K562 (cell line): ENCODE data around the gene NCOA3. TPM values are rescaled to one million over a fixed set of nuclear protein-coding genes. Genes with fewer than 3 reads are reported as not detected.
A peak's percentile ranks its signal among the peaks of the same experiment; 100 is the strongest.

Experiments used
- ARID2 ChIP-seq: fragments of 450-650 bp; IDR thresholded peaks from 2 replicates; pipeline ENCODE4 v1.6.1; 2017; ENCODE audit warnings: antibody characterized with exemption, mild to moderate bottlenecking
- C11orf30 ChIP-seq: fragments of 450-650 bp; IDR thresholded peaks from 2 replicates; pipeline ENCODE4 v1.6.1; 2016; ENCODE audit warnings: low read depth, mild to moderate bottlenecking
- CBX5 ChIP-seq: IDR thresholded peaks from 2 replicates; pipeline ENCODE4 v1.6.1; 2014; ENCODE audit warnings: low read depth, borderline replicate concordance
- KLF1 ChIP-seq: fragments of 450-650 bp; IDR thresholded peaks from 2 replicates; pipeline ENCODE4 v1.6.1; 2016; ENCODE audit warnings: missing genetic modification characterization, missing compliant biosample characterization
- LEF1 ChIP-seq: fragments of 450-650 bp; IDR thresholded peaks from 2 replicates; pipeline ENCODE4 v1.6.1; 2016; ENCODE audit warnings: mild to moderate bottlenecking
- TOE1 ChIP-seq, 2 experiments: fragments of 450-650 bp in 1 of 2; sonication (generic) in 1 of 2; formaldehyde crosslinking in 1 of 2; IDR thresholded peaks; 2 replicates each; pipeline versions ENCODE4 v1.7.1 to v1.8.0; 2016 to 2022; ENCODE audit warnings: borderline replicate concordance in 2 of 2, mild to moderate bottlenecking in 2 of 2, antibody characterized with exemption in 1 of 2, inconsistent platforms in 1 of 2, low read depth in 1 of 2, missing genetic modification reagents in 1 of 2, moderate library complexity in 1 of 2
- ZNF764 ChIP-seq: fragments of 250-450 bp; sonication (Bioruptor Pico); IDR thresholded peaks from 2 replicates; pipeline ENCODE4 v1.4.0; 2020; ENCODE audit warnings: low read depth, mild to moderate bottlenecking, moderate library complexity
- polyA plus RNA-seq, 8 experiments: library from polyadenylated mRNA; depleted of rRNA in 4 of 8; stranded (reverse) in 5 of 8; unstranded in 3 of 8; fragments of >200 nt; fragmentation: Nextera tagmentation in 2 of 8; fragmentation: Illumina TruSeq in 1 of 8; extraction: Ambion mirVana in 2 of 8; extraction: Trizol in 1 of 8; gene quantifications; 2 replicates each; pipeline versions ENCODE4 v1.2.1 to v1.2.3, GENCODE V29; 2011 to 2014; ENCODE audit warnings: inconsistent platforms in 1 of 8, missing spikeins in 1 of 8
- total RNA-seq, 7 experiments: library from RNA; depleted of rRNA in 6 of 7; stranded (reverse); fragments of >200 nt in 6 of 7; fragmentation: Illumina TruSeq in 2 of 7; extraction: Trizol in 2 of 7; gene quantifications; 2 replicates each; pipeline versions ENCODE4 v1.2.1 to v1.2.3, GENCODE V29; 2011 to 2021; ENCODE audit warnings: low replicate concordance in 1 of 7
- TF ChIP-seq, protein P1 (sequence below): fragments of 250-450 bp; sonication (Bioruptor Pico); IDR thresholded peaks from 2 replicates; pipeline ENCODE4 v1.5.0; 2020; ENCODE audit warnings: mild to moderate bottlenecking, borderline replicate concordance
- TF ChIP-seq, protein P2 (sequence below), 2 experiments: fragments of 450-650 bp; conservative IDR thresholded peaks; 2 replicates each; pipeline ENCODE4 v1.6.1; 2017; ENCODE audit warnings: mild to moderate bottlenecking in 2 of 2, moderate library complexity in 2 of 2
- TF ChIP-seq, protein P3 (sequence below): sonication (generic); formaldehyde crosslinking; IDR thresholded peaks from 2 replicates; pipeline ENCODE4 v1.8.0; 2022; ENCODE audit warnings: mild to moderate bottlenecking, missing genetic modification reagents, borderline replicate concordance
- TF ChIP-seq, protein P4 (sequence below): fragments of 450-650 bp; formaldehyde crosslinking; IDR thresholded peaks from 2 replicates; pipeline ENCODE4 v1.4.0; 2022; ENCODE audit warnings: missing genetic modification characterization
- TF ChIP-seq, protein P5 (sequence below): fragments of 250-450 bp; sonication (Bioruptor Pico); IDR thresholded peaks from 2 replicates; pipeline ENCODE4 v1.6.1; 2021; ENCODE audit warnings: mild to moderate bottlenecking

The NCOA3 gene
- total and polyA plus RNA-seq, 9 of the 15 experiments (the other 6 are each of a cell fraction or from before 2014, with no cell fraction given) = 3.2 to 24.3 (median 14.4) TPM

DNA sequence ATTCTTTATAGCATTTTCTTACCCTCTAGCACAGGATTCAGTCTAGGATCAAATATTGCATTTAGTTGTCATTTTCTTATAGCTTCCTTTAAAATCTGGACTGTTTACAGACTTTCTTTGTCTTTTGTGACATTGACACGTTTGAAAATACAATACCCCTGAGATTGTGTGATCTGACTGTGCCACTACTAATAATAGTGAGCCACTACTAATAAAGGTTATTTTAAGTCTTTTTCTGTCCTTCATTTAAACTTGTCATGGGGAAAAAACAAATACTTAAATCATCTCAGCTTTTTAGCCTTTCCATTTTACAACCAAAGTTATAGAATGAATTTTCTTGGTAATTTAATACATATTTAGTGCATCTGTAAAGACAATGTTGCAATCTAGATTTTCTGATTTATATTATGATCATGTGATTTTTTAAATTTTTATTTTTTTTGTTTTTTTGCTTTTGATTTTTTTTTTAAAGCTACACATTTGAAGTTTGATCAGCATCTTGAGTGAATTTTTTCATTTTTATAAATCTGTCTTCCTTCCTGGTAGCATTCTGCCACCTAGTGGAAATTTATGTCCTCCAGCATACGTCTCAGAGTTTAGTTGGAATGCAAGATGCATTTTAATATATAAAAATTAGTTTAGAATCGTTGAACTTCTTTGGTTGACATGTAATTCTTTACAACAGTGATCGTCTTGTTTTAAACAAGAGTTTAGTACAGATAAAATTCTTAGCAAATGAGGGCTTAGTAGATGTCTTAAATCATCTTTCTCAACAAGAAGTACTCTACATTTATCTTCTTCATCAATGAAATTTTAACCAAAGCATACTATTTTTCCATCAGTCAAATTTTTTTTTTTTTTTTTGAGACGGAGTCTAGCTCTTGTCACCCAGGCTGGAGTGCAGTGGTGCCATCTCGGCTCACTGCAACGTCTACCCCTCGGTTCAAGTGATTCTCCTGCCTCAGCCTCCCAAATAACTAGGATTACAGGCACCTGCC is 119.4 kb downstream of the NCOA3 start (continued):
- TF ChIP-seq, protein P1, sequence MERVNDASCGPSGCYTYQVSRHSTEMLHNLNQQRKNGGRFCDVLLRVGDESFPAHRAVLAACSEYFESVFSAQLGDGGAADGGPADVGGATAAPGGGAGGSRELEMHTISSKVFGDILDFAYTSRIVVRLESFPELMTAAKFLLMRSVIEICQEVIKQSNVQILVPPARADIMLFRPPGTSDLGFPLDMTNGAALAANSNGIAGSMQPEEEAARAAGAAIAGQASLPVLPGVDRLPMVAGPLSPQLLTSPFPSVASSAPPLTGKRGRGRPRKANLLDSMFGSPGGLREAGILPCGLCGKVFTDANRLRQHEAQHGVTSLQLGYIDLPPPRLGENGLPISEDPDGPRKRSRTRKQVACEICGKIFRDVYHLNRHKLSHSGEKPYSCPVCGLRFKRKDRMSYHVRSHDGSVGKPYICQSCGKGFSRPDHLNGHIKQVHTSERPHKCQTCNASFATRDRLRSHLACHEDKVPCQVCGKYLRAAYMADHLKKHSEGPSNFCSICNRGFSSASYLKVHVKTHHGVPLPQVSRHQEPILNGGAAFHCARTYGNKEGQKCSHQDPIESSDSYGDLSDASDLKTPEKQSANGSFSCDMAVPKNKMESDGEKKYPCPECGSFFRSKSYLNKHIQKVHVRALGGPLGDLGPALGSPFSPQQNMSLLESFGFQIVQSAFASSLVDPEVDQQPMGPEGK (CRISPR knock-in tag) = no peak
- TF ChIP-seq ZNF764 (no peak), KLF1 (tag) (no peak), ARID2 (peak; percentile 63; the same call in 1 of the 2 replicates), TOE1 (IDR thresholded peaks at IDR 0.05; ENCODE audit: borderline replicate concordance) (peak; percentile 73; the same call in 1 of the 2 replicates), TOE1 (CRISPR knock-in tag; IDR thresholded peaks at IDR 0.05; ENCODE audit: borderline replicate concordance, low read depth) (no peak), LEF1 (no peak), C11orf30 (0 out of 2 replicates have a peak, but pooled peaks have one; percentile 8), CBX5 (no peak)
- TF ChIP-seq, protein P2, sequence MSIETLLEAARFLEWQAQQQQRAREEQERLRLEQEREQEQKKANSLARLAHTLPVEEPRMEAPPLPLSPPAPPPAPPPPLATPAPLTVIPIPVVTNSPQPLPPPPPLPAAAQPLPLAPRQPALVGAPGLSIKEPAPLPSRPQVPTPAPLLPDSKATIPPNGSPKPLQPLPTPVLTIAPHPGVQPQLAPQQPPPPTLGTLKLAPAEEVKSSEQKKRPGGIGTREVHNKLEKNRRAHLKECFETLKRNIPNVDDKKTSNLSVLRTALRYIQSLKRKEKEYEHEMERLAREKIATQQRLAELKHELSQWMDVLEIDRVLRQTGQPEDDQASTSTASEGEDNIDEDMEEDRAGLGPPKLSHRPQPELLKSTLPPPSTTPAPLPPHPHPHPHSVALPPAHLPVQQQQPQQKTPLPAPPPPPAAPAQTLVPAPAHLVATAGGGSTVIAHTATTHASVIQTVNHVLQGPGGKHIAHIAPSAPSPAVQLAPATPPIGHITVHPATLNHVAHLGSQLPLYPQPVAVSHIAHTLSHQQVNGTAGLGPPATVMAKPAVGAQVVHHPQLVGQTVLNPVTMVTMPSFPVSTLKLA (conservative IDR thresholded peaks at IDR 0.05) = no peak; a peak in 1 of 4 replicates
- TF ChIP-seq, protein P3, sequence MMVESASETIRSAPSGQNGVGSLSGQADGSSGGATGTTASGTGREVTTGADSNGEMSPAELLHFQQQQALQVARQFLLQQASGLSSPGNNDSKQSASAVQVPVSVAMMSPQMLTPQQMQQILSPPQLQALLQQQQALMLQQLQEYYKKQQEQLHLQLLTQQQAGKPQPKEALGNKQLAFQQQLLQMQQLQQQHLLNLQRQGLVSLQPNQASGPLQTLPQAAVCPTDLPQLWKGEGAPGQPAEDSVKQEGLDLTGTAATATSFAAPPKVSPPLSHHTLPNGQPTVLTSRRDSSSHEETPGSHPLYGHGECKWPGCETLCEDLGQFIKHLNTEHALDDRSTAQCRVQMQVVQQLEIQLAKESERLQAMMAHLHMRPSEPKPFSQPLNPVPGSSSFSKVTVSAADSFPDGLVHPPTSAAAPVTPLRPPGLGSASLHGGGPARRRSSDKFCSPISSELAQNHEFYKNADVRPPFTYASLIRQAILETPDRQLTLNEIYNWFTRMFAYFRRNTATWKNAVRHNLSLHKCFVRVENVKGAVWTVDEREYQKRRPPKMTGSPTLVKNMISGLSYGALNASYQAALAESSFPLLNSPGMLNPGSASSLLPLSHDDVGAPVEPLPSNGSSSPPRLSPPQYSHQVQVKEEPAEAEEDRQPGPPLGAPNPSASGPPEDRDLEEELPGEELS (CRISPR knock-in tag) = no peak
- TF ChIP-seq, protein P4, sequence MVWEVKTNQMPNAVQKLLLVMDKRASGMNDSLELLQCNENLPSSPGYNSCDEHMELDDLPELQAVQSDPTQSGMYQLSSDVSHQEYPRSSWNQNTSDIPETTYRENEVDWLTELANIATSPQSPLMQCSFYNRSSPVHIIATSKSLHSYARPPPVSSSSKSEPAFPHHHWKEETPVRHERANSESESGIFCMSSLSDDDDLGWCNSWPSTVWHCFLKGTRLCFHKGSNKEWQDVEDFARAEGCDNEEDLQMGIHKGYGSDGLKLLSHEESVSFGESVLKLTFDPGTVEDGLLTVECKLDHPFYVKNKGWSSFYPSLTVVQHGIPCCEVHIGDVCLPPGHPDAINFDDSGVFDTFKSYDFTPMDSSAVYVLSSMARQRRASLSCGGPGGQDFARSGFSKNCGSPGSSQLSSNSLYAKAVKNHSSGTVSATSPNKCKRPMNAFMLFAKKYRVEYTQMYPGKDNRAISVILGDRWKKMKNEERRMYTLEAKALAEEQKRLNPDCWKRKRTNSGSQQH (CRISPR knock-in tag) = no peak
- TF ChIP-seq, protein P5, sequence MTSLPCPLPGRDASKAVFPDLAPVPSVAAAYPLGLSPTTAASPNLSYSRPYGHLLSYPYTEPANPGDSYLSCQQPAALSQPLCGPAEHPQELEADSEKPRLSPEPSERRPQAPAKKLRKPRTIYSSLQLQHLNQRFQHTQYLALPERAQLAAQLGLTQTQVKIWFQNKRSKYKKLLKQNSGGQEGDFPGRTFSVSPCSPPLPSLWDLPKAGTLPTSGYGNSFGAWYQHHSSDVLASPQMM (CRISPR knock-in tag) = no peak
